Dendritic cell treated with granulocyte-macrophage colony-stimulating factor and Interleukin-4, amounts not matched to agents 40 ng/mL and 50 ng/mL, for 4 days (primary cell): Measurements from ENCODE around the gene NEK10.

ENCODE experiments used
- H3K27ac Mint-ChIP-seq: one replicate; pipeline ENCODE4 v1.8.0; 2022; ENCODE audit warnings: mild to moderate bottlenecking, mixed read lengths
- H3K27me3 Mint-ChIP-seq: one replicate; pipeline ENCODE4 v1.8.0; 2022; ENCODE audit warnings: mild to moderate bottlenecking, mixed read lengths
- H3K36me3 Mint-ChIP-seq: one replicate; pipeline ENCODE4 v1.8.0; 2022; ENCODE audit warnings: low read depth, mixed read lengths
- H3K4me1 Mint-ChIP-seq: one replicate; pipeline ENCODE4 v1.8.0; 2022; ENCODE audit warnings: low read depth, mixed read lengths
- H3K4me3 Mint-ChIP-seq: one replicate; pipeline ENCODE4 v1.8.0; 2022; ENCODE audit warnings: mild to moderate bottlenecking, moderate library complexity, mixed read lengths
- H3K9me3 Mint-ChIP-seq: one replicate; pipeline ENCODE4 v1.8.0; 2022; ENCODE audit warnings: mixed read lengths
- intact Hi-C: fragments of 100-400 bp; cut with micrococcal nuclease; formaldehyde crosslinking; loops from one replicate; pipeline ENCODE4 v1.15.0; 2022

Gene NEK10

DNA sequence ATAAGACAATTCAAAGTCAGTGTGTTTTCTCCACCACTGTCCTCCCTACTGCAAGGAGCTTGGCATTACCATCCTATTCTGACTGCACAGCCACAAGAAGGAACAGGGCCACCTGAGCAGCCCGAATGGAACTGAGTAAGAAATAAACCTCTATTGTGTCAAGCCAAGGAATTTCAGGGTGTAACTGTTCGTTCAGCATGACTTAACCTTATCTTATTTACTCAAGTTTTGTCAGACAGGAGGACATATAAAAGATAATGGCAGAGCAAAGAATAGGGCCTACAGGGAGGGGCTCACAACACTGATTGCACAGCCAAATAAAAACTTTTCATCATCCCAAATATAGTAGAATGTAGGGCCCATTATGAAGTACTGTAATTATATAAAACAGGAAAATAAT lies 236.1 kb downstream of the NEK10 start:
- Mint-ChIP-seq H3K27ac (no peak overlapping the region), H3K4me3 (no peak overlapping the region), H3K36me3 (no peaks in the 10 kb centered on the region), H3K4me1 (no peaks in the 10 kb centered on the region), H3K9me3 (no peaks in the 10 kb centered on the region), H3K27me3 (peaks cover 2% of the 10 kb centered on the region)
- intact Hi-C loops, result loop anchor here (5.0 to 10.0 kb wide), 3 partner anchors 332 to 1199 kb away; no protein-coding TSS in a partner anchor

DNA sequence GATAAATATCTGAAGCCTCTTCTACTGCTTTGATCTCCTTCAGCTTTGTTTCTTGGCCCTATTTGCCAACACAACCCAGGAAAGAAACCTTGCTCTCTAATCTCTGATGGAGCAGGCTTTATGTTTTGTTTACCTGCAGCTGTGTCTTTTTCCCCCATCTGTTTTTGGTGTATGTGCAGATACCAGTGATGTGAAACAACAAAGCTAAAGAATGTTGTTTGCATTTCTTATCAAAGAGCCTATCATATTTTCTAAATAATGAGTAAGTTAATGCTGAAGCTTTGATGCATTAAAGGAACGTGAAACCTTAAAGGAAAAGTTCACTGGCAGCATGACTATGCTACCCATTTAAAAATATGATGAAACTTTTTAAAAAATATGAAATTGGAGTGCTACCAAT lies 238.4 kb downstream of the NEK10 start:
- H3K9me3 Mint-ChIP-seq, result no peaks in the 10 kb centered on the region
- no peaks in the 10 kb centered on the region for H3K36me3 Mint-ChIP-seq
- no peak overlapping the region for H3K27ac Mint-ChIP-seq
- no peak overlapping the region for H3K4me3 Mint-ChIP-seq
- intact Hi-C loops, result loop anchor here (5.0 to 10.0 kb wide), 3 partner anchors 334 to 1202 kb away; no protein-coding TSS in a partner anchor
- no peaks in the 10 kb centered on the region for H3K4me1 Mint-ChIP-seq
- peaks cover 2% of the 10 kb centered on the region for H3K27me3 Mint-ChIP-seq

DNA sequence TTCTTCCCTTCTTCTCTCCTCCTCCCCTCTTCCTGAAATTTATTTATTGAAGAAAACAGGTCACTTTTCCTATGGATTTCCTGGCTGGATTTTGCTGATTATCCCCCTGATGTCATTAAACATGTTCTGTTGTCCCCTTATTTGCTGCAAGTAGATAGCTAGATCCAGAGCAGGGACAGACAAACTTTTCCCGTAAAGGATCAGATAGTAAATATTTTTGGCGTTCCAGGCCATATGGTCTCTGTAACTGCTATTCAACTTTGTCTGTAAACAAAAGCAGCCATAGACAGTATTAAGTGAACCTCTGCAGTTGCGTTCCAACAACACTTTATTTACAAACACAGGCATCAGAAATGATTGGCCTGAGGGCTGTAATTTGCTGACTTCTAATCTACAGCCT lies 241.3 kb downstream of the NEK10 start:
- Mint-ChIP-seq H3K36me3 (no peaks in the 10 kb centered on the region), H3K27me3 (peaks cover 2% of the 10 kb centered on the region), H3K9me3 (no peaks in the 10 kb centered on the region), H3K4me3 (no peak overlapping the region), H3K27ac (no peak overlapping the region), H3K4me1 (no peaks in the 10 kb centered on the region)
- intact Hi-C loops, result no loop called here

DNA sequence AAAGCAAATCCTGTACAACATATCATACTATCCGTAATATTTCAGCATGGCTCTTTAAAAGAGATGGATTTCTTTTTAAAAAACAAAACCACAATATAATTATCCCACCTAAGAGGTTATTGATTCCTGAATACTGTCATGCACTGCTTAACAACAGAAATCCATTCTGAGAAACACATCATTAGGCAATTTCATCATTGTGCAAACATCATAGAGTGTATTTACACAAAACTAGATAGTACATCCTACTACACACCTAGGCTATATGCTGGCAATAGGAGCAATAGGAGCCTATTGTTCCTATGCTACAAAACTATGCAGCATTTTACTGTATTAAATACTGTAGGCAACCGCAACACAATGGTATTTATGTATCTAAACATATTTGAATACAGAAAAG lies 242.0 kb downstream of the NEK10 start:
- H3K4me1 Mint-ChIP-seq, result no peaks in the 10 kb centered on the region
- intact Hi-C loops, result no loop called here
- H3K27ac Mint-ChIP-seq, result no peak overlapping the region
- peaks cover 2% of the 10 kb centered on the region for H3K27me3 Mint-ChIP-seq
- H3K36me3 Mint-ChIP-seq, result no peaks in the 10 kb centered on the region
- H3K4me3 Mint-ChIP-seq, result no peak overlapping the region
- H3K9me3 Mint-ChIP-seq, result no peaks in the 10 kb centered on the region

DNA sequence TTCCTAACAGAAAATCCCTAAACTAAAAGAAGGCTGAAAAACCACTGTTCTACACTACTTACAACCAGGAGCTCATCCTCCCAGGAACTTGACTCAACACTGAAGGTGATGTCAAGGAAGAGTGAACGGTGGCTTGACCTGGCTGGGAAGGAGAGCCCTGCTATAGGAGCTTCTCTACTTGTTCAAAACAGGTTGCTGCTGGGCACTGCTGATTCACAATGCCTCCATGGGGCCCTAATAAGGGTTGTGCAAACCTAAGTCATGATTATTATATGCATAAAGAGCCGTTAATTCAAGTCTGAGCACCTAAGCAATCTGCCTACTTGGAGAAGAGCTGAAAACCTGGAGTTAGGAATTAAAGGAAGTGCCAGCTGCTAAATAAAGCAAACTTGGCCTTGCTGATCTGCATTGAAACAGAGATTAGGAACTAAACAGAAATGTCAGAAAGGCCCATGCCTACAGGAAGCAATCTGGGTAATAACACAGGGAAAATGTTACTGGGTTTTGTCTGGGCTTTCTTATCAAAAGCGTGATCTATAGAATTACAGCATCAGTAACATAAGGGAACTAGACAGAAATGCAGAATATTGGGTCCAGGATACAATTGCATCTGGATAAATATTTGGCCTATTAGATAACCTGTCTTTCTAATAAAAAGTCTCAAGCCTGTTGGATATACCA lies 243.2 kb downstream of the NEK10 start:
- Mint-ChIP-seq H3K27me3 (peaks cover 2% of the 10 kb centered on the region), H3K36me3 (no peaks in the 10 kb centered on the region), H3K4me3 (no peak overlapping the region), H3K9me3 (no peaks in the 10 kb centered on the region), H3K4me1 (no peaks in the 10 kb centered on the region), H3K27ac (no peak overlapping the region)
- intact Hi-C loops, result no loop called here

DNA sequence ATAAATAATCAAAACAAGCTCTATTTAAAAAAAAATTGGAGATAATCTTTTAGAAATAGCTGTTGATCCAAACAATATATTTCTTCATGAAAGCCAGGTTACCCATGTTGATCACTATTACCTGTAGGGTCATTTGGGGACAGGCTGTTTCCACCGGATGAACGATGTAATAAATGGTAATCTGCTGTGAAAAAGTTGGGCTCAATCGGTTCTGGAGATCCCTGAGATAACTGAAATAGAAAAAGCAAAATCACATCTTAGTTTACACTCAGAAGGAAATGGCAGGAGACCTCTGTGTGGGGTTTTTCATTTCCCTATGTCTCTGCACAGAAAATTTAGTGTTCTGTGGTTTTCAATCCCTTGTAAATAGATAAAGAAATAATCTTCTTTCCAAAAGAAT lies 249.5 kb downstream of the NEK10 start:
- H3K9me3 Mint-ChIP-seq, result no peaks in the 10 kb centered on the region
- H3K4me3 Mint-ChIP-seq, result no peak overlapping the region
- intact Hi-C loops, result no loop called here
- no peaks in the 10 kb centered on the region for H3K36me3 Mint-ChIP-seq
- no peaks in the 10 kb centered on the region for H3K4me1 Mint-ChIP-seq
- H3K27ac Mint-ChIP-seq, result no peak overlapping the region
- H3K27me3 Mint-ChIP-seq, result no peaks in the 10 kb centered on the region

DNA sequence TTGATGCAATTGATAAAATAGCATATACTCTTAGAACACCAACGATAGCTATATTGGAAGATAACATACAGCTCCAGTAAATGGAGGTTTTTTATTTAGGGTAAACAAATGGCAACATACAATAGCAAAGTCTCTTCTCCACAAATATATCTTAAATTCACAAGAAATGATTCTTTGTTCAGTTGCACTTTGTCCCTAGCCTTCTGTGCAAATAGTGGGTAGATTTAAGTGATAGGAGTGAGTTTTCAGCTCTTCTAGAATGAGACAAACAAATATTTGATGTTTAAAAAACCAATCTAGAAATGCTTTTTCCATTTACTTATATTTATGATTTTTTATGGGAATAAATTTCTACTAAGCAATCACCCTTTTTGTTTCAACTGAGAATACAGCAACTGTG lies 253.8 kb downstream of the NEK10 start:
- Mint-ChIP-seq H3K9me3 (no peaks in the 10 kb centered on the region), H3K4me1 (no peaks in the 10 kb centered on the region), H3K36me3 (no peaks in the 10 kb centered on the region), H3K27ac (no peak overlapping the region), H3K4me3 (no peak overlapping the region), H3K27me3 (peaks cover 4% of the 10 kb centered on the region)
- intact Hi-C loops, result no loop called here

DNA sequence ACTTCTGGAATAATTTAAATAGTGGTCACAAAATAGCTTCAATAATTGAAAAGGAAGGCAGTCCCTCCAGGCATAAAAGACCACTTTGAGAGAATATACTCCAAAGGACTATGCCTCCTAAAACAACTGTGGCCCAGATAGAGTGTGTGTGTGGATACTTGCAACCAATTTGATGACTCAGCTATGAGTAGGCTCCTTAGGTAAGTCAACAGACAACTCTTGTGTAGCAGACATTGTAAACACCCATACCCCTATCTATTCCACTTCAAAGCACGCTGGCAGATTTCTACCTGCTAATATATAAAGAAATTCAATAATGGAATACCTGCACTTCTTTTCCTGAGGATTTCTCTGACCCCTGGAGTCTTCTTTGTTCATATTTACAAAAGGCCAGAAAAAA lies 254.5 kb downstream of the NEK10 start:
- H3K27ac Mint-ChIP-seq, result no peak overlapping the region
- H3K9me3 Mint-ChIP-seq, result no peaks in the 10 kb centered on the region
- peaks cover 4% of the 10 kb centered on the region for H3K27me3 Mint-ChIP-seq
- no peaks in the 10 kb centered on the region for H3K4me1 Mint-ChIP-seq
- no peaks in the 10 kb centered on the region for H3K36me3 Mint-ChIP-seq
- intact Hi-C loops, result no loop called here
- H3K4me3 Mint-ChIP-seq, result no peak overlapping the region

DNA sequence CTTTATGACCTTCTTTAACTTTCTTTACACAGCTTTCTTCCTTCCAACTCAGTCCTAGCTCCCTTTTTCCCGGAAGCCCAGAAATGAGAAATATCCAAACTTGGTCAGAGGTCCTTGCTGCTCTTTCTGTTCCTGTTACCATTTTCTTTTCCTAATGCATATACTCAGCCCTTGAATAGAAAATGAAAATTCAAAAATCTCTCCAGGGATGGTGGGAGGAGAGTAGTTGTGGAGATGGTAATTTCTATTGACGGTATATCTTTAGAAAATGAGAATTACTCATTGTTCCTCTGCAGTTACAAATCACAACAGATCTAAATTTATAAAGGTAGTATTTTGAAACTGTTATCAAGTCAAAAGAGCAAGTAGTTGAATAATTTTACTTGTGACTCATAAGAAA lies 255.1 kb downstream of the NEK10 start:
- H3K27ac Mint-ChIP-seq, result no peak overlapping the region
- H3K4me3 Mint-ChIP-seq, result no peak overlapping the region
- H3K4me1 Mint-ChIP-seq, result no peaks in the 10 kb centered on the region
- H3K36me3 Mint-ChIP-seq, result no peaks in the 10 kb centered on the region
- intact Hi-C loops, result no loop called here
- peaks cover 4% of the 10 kb centered on the region for H3K27me3 Mint-ChIP-seq
- H3K9me3 Mint-ChIP-seq, result no peaks in the 10 kb centered on the region

DNA sequence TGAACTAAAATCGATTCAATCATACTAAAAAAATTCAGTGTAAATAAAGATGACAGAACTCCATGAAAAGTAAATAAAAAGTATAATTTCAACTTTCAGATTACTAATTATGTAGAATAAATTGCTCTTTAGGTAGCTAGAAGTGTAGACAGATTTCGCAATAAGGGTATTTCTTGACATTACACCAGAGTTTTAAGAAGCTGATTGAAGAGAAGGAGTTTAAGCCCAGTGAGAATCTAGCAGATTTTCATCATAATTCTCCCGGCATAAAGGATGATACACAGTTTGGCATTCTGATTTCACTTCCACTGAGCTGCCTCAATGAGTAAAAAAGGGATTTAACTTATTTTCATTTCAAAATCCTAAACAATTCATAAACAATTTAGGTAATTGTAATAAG lies 259.2 kb downstream of the NEK10 start:
- no peaks in the 10 kb centered on the region for H3K36me3 Mint-ChIP-seq
- H3K4me3 Mint-ChIP-seq, result no peak overlapping the region
- intact Hi-C loops, result no loop called here
- no peak overlapping the region for H3K27ac Mint-ChIP-seq
- H3K9me3 Mint-ChIP-seq, result no peaks in the 10 kb centered on the region
- no peaks in the 10 kb centered on the region for H3K4me1 Mint-ChIP-seq
- peaks cover 6% of the 10 kb centered on the region for H3K27me3 Mint-ChIP-seq

DNA sequence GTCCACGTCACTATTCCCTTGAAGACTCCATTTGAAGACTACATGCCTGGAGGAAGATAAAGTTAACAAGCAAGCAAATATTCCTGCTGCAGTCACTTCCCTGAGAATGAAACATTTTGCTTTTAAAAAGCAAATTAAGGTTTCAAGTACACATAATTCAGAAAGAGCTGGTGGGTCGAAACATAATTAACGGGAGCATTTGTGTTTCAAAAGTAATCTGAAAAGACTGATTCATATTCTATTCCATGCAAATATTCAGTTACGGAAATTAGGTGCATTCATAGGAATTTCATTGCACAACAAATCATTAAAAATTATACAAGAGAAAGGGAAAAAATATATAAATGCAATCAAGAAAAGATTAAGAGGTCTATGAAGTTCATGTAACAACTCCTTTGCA lies 260.9 kb downstream of the NEK10 start:
- intact Hi-C loops, result no loop called here
- H3K27ac Mint-ChIP-seq, result no peak overlapping the region
- no peaks in the 10 kb centered on the region for H3K36me3 Mint-ChIP-seq
- H3K4me1 Mint-ChIP-seq, result no peaks in the 10 kb centered on the region
- H3K4me3 Mint-ChIP-seq, result no peak overlapping the region
- H3K27me3 Mint-ChIP-seq, result peaks cover 8% of the 10 kb centered on the region
- H3K9me3 Mint-ChIP-seq, result no peaks in the 10 kb centered on the region

DNA sequence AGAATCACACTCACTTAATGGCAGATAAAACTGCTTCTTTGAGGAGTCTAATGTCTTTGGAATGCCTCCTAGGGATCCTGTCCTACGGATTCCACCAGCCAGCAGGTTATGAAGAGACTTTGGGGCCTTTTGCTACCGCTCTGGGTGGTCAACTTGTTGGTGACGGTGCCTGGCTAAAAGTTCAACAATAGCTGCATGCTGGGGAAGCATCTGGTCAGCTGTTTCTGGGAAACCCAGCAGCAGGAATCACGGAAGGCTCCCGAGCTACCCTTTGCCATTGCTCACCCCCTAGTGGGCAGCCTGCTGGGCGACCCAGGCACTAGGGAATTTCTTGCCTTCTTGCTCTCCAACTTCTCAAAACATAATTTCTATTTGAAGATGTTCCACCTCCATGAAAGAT lies 263.3 kb downstream of the NEK10 start:
- H3K4me1 Mint-ChIP-seq, result no peaks in the 10 kb centered on the region
- intact Hi-C loops, result no loop called here
- no peaks in the 10 kb centered on the region for H3K9me3 Mint-ChIP-seq
- no peak overlapping the region for H3K4me3 Mint-ChIP-seq
- H3K36me3 Mint-ChIP-seq, result no peaks in the 10 kb centered on the region
- peaks cover 16% of the 10 kb centered on the region for H3K27me3 Mint-ChIP-seq
- H3K27ac Mint-ChIP-seq, result no peak overlapping the region

DNA sequence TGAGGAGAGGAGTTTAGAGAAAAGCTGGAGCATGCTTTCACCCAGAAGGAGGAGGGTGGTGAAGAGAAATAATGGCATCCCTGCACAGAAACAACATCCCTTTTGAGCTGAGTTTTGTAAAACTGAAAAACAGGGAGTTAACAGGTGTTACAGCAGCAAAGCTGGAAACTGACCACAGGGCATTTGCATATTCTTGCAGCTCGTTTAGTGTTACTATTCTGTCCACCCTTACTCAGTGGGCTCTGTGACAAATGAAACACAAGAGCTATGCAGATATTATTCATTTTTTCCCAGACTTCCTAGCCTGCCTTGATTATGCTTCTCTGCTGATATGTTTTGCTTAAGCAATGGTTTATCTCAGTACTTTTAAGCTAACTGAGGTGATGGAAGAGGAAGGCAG lies 272.0 kb downstream of the NEK10 start:
- Mint-ChIP-seq H3K9me3 (no peaks in the 10 kb centered on the region), H3K4me1 (no peaks in the 10 kb centered on the region), H3K27ac (no peak overlapping the region), H3K36me3 (no peaks in the 10 kb centered on the region), H3K4me3 (no peak overlapping the region), H3K27me3 (peaks cover 14% of the 10 kb centered on the region)
- intact Hi-C loops, result no loop called here

DNA sequence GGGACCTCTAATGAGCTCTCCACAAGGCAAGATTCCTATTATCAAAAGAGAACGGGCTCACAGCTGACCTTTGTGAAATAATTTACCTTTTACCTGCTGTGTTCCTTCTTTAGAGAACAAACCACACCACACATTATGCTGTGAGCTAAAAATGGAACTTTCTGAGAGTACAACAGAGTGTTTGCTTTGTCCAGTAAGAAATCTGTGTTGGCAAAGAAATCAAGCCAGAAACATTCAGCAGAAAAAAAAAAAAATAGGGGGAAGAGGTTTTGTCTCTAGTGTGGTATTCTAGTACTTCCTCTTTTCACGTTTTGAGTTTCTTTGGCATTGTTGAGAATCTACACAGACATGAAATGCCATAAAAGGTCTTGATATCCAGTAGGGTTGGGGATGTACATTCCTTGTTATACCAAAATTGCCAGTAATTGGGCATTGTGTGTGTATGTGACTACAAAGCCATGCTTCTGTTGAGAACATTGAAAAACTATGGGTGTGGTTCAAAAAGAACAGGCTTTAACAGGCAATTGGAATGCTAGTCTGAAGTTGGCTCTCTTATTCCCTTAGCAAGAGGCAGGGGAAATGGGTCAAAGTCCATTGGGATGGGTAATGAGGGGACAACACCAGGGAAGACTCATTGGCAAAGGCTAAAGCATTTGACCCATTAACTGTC lies 273.5 kb downstream of the NEK10 start:
- intact Hi-C loops, result no loop called here
- no peaks in the 10 kb centered on the region for H3K9me3 Mint-ChIP-seq
- H3K4me1 Mint-ChIP-seq, result no peaks in the 10 kb centered on the region
- H3K36me3 Mint-ChIP-seq, result no peaks in the 10 kb centered on the region
- H3K27ac Mint-ChIP-seq, result no peak overlapping the region
- peaks cover 12% of the 10 kb centered on the region for H3K27me3 Mint-ChIP-seq
- H3K4me3 Mint-ChIP-seq, result no peak overlapping the region

DNA sequence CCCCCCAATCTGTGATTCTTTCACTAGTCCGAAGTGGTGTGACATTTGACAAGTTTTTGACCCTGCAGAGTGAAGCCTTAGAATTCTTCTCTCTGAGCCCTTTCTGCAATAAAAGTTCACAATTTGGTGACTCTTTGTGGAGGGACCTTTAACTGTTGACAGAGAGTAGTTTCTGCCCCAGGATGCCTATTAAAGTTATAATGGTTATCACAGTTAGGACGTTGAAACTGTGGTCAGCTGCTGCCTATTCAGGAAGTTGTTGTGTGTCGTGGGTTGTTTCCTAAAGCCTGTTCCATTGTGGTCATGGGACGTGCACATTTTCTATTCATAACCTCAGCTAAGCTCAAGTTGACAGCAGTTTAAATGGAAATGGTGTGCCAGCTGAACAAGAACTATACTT lies 274.5 kb downstream of the NEK10 start:
- Mint-ChIP-seq H3K4me1 (no peaks in the 10 kb centered on the region), H3K36me3 (no peaks in the 10 kb centered on the region), H3K9me3 (no peaks in the 10 kb centered on the region), H3K4me3 (no peak overlapping the region), H3K27me3 (peaks cover 11% of the 10 kb centered on the region), H3K27ac (no peak overlapping the region)
- intact Hi-C loops, result no loop called here
